WTC11 (cell line): ENCODE data around the gene SRD5A1. TPM values are rescaled to one million over a fixed set of nuclear protein-coding genes. Genes with fewer than 3 reads are reported as not detected.

Source experiments
- ATAC-seq: fragments of 200-7000 bp; cut with Tn5 transposase; 2 replicates; pipeline ENCODE4 v1.10.0; 2021; ENCODE audit warnings: mild to moderate bottlenecking, moderate library complexity
- CTCF ChIA-PET: fragments of 300-600 bp; sonication (Branson Sonifier 250); formaldehyde crosslinking; loops from one replicate; lab custom pipeline; 2021; ENCODE audit warnings: antibody characterized with exemption; lab: Charles Lee
- POLR2A ChIA-PET: fragments of 350-600 bp; sonication (Branson Sonifier 250); formaldehyde crosslinking; loops from one replicate; lab custom pipeline; 2021; ENCODE audit warnings: antibody characterized with exemption; lab: Charles Lee
- DNase-seq: peaks from one replicate; pipeline ENCODE4 v3.0.0; 2021; ENCODE audit warnings: low spot score
- H3K27ac Mint-ChIP-seq: 2 replicates; pipeline ENCODE4 v1.8.0; 2021; ENCODE audit warnings: mixed read lengths
- H3K27me3 Mint-ChIP-seq: 2 replicates; pipeline ENCODE4 v1.8.0; 2021; ENCODE audit warnings: low read depth, mild to moderate bottlenecking, moderate library complexity, mixed read lengths
- H3K36me3 Mint-ChIP-seq: 2 replicates; pipeline ENCODE4 v1.8.0; 2021; ENCODE audit warnings: mixed read lengths
- H3K4me1 Mint-ChIP-seq: 2 replicates; pipeline ENCODE4 v1.8.0; 2022; ENCODE audit warnings: mixed read lengths
- H3K4me3 Mint-ChIP-seq: 2 replicates; pipeline ENCODE4 v1.8.0; 2021; ENCODE audit warnings: mild to moderate bottlenecking, moderate library complexity, mixed read lengths
- H3K9me3 Mint-ChIP-seq: 2 replicates; pipeline ENCODE4 v1.8.0; 2021; ENCODE audit warnings: mixed read lengths
- ATF1 ChIP-seq: sonication (generic); formaldehyde crosslinking; IDR thresholded peaks from 2 replicates; pipeline ENCODE4 v1.8.1; 2023; ENCODE audit warnings: mild to moderate bottlenecking, moderate library complexity, missing genetic modification reagents
- CREB1 ChIP-seq: sonication (generic); formaldehyde crosslinking; IDR thresholded peaks from 2 replicates; pipeline ENCODE4 v1.8.0; 2023; ENCODE audit warnings: mild to moderate bottlenecking, missing genetic modification reagents
- E2F1 ChIP-seq: sonication (generic); formaldehyde crosslinking; IDR thresholded peaks from 2 replicates; pipeline ENCODE4 v1.8.0; 2022; ENCODE audit warnings: mild to moderate bottlenecking, missing genetic modification reagents
- E2F5 ChIP-seq: sonication (generic); formaldehyde crosslinking; IDR thresholded peaks from 2 replicates; pipeline ENCODE4 v1.8.1; 2022; ENCODE audit warnings: mild to moderate bottlenecking, moderate library complexity, missing genetic modification reagents
- ETV6 ChIP-seq: sonication (generic); formaldehyde crosslinking; IDR thresholded peaks from 2 replicates; pipeline ENCODE4 v1.8.1; 2022; ENCODE audit warnings: mild to moderate bottlenecking, missing genetic modification reagents
- KAT7 ChIP-seq: sonication (generic); formaldehyde crosslinking; IDR thresholded peaks from 2 replicates; pipeline ENCODE4 v1.8.1; 2023; ENCODE audit warnings: missing genetic modification reagents, mild to moderate bottlenecking, borderline replicate concordance
- MAX ChIP-seq: sonication (generic); formaldehyde crosslinking; IDR thresholded peaks from 2 replicates; pipeline ENCODE4 v1.8.0; 2022; ENCODE audit warnings: mild to moderate bottlenecking, missing genetic modification reagents
- NFATC4 ChIP-seq: fragments of 250-450 bp; sonication (Bioruptor Pico); IDR thresholded peaks from 2 replicates; pipeline ENCODE4 v1.9.0; 2021; ENCODE audit warnings: mild to moderate bottlenecking
- RELA ChIP-seq: sonication (generic); formaldehyde crosslinking; IDR thresholded peaks from 2 replicates; pipeline ENCODE4 v1.8.1; 2022; ENCODE audit warnings: missing genetic modification reagents, mild to moderate bottlenecking, borderline replicate concordance
- RORB ChIP-seq: fragments of 250-450 bp; sonication (Bioruptor Pico); IDR thresholded peaks from 2 replicates; pipeline ENCODE4 v1.9.0; 2021; ENCODE audit warnings: mild to moderate bottlenecking
- TCF7 ChIP-seq: sonication (generic); formaldehyde crosslinking; IDR thresholded peaks from 2 replicates; pipeline ENCODE4 v1.8.0; 2022; ENCODE audit warnings: mild to moderate bottlenecking, low read depth, missing genetic modification reagents, moderate library complexity
- ZNF396 ChIP-seq: fragments of 250-450 bp; sonication (Bioruptor Pico); IDR thresholded peaks from 2 replicates; pipeline ENCODE4 v1.8.0; 2021; ENCODE audit warnings: mild to moderate bottlenecking, moderate library complexity, borderline replicate concordance
- ZNF425 ChIP-seq: fragments of 250-450 bp; sonication (Bioruptor Pico); conservative IDR thresholded peaks from 2 replicates; pipeline ENCODE4 v1.9.0; 2021; ENCODE audit warnings: mild to moderate bottlenecking
- ZNF512 ChIP-seq: sonication (generic); formaldehyde crosslinking; IDR thresholded peaks from 2 replicates; pipeline ENCODE4 v1.8.1; 2022; ENCODE audit warnings: missing genetic modification reagents, borderline replicate concordance
- ZNF532 ChIP-seq: fragments of 250-450 bp; sonication (Bioruptor Pico); IDR thresholded peaks from 2 replicates; pipeline ENCODE4 v1.9.0; 2021; ENCODE audit warnings: mild to moderate bottlenecking, borderline replicate concordance
- total RNA-seq: library from RNA; stranded (reverse); gene quantifications from 3 replicates; pipeline ENCODE4 v1.2.3, GENCODE V29; 2021

Gene SRD5A1
- total RNA-seq, 1 experiment from 2014 or later: 36.9 TPM

- Mint-ChIP-seq H3K36me3 (no peaks in the 10 kb centered on the region), H3K27me3 (peaks cover 30% of the 10 kb centered on the region), H3K9me3 (peaks cover 19% of the 10 kb centered on the region), H3K4me1 (peaks cover under 1% of the 10 kb centered on the region; the same call in 1 of the 2 replicates), H3K4me3 (no peak overlapping the region), H3K27ac (no peak overlapping the region)
- DNase-seq (peak; percentile 38), ATAC-seq (peak; percentile 90)
- POLR2A ChIA-PET: no interaction called here
- CTCF ChIA-PET: interaction anchor here (0.5 kb wide), 1 partner anchor 85 kb away, joined by 3 read pairs; no protein-coding TSS in a partner anchor
- TF ChIP-seq E2F5: no peak
These were observed 49.0 kb downstream of the SRD5A1 start for GRCh38 chr5:6682239-6682638.

- CTCF ChIA-PET: no interaction called here
- Mint-ChIP-seq H3K27ac (no peak overlapping the region), H3K36me3 (no peaks in the 10 kb centered on the region), H3K9me3 (peaks cover 16% of the 10 kb centered on the region), H3K4me1 (peaks cover 4% of the 10 kb centered on the region), H3K27me3 (peaks cover 38% of the 10 kb centered on the region), H3K4me3 (no peak overlapping the region)
- TF ChIP-seq TCF7 (CRISPR knock-in tag) (no peak), RELA (no peak), ETV6 (no peak), E2F1 (CRISPR knock-in tag) (no peak)
- ATAC-seq (no peak), DNase-seq (no peak)
- POLR2A ChIA-PET: no interaction called here
These were observed 50.0 kb downstream of the SRD5A1 start for GRCh38 chr5:6683241-6683640.

GRCh38 chr5:6684075-6684474 lies 50.8 kb downstream of the SRD5A1 start:
- H3K4me1 Mint-ChIP-seq: peaks cover 4% of the 10 kb centered on the region
- H3K36me3 Mint-ChIP-seq: no peaks in the 10 kb centered on the region
- POLR2A ChIA-PET: no interaction called here
- no peak overlapping the region for H3K4me3 Mint-ChIP-seq
- peaks cover 16% of the 10 kb centered on the region for H3K9me3 Mint-ChIP-seq
- no peak for DNase-seq
- TF ChIP-seq KAT7 (CRISPR knock-in tag): no peak
- TF ChIP-seq ZNF425 (CRISPR knock-in tag): no peak
- no peak for TF ChIP-seq MAX
- no peak for TF ChIP-seq RORB (CRISPR knock-in tag)
- TF ChIP-seq ZNF532 (CRISPR knock-in tag): no peak
- no peak for TF ChIP-seq NFATC4 (CRISPR knock-in tag)
- no peak for TF ChIP-seq ATF1
- TF ChIP-seq ZNF396: no peak
- TF ChIP-seq CREB1 (CRISPR knock-in tag): no peak
- no peak for TF ChIP-seq ZNF512 (CRISPR knock-in tag)
- TF ChIP-seq TCF7 (CRISPR knock-in tag): no peak
- TF ChIP-seq RELA: no peak
- TF ChIP-seq, all 79 proteins: peak for 0
- peaks cover 39% of the 10 kb centered on the region for H3K27me3 Mint-ChIP-seq
- no peak for ATAC-seq
- no peak overlapping the region for H3K27ac Mint-ChIP-seq
- CTCF ChIA-PET: no interaction called here
